ENCODE data around the gene FCRL6. TPM values are rescaled to one million over a fixed set of nuclear protein-coding genes. Genes with fewer than 3 reads are reported as not detected.

The FCRL6 gene
- total and polyA plus RNA-seq, 3 experiments from 2014 or later, result 1.5 to 129 (median 1.8) TPM

DNA sequence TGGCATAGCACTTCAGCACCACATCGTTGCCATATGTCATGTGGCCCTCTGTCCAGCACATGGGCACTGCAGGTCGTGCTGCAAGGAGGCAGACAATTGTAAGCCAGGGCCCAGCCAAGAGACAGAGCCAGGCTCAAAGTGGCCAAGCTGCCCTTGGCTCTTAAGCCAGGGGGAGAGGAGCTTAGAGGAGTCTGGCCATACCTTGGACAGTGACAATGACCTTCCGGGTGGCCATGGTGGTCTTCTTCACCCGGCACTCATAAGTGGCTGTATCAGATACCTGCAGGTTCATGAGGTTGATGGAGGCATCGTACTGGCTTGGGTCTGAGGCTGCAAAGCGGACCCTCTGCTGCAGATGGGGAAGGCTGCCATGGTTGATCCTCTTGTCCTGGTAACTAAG, 55.7 kb downstream of the FCRL6 start:
- Histone ChIP-seq H3K36me3 (ENCODE audit: insufficient read depth, low read length) (no peaks in the 10 kb centered on the region), H3K4me3 (ENCODE audit: low read length) (no peak overlapping the region), H3K27me3 (ENCODE audit: insufficient read depth, low read length, poor library complexity, severe bottlenecking) (no peaks in the 10 kb centered on the region), H3K4me1 (ENCODE audit: insufficient read depth, low read length) (peaks cover 13% of the 10 kb centered on the region), H3K9me3 (ENCODE audit: low read length) (no peaks in the 10 kb centered on the region), H3K27ac (ENCODE audit: low read depth, low read length) (no peak overlapping the region)
- POLR2A ChIA-PET, result interaction anchor here (0.7 kb wide), 1 partner anchor 77 kb away, joined by 4 read pairs; the partner anchor contains the start of gene DUSP23
- Mint-ChIP-seq H3K27me3 (no peaks in the 10 kb centered on the region), H3K36me3 (peaks cover 0 to 7% (median 0%) of the 10 kb centered on the region in 3 donors), H3K4me1 (peaks cover 18 to 37% (median 24%) of the 10 kb centered on the region in 3 donors), H3K4me3 (peak overlapping the region in 1 of 7 donors; percentile 41), H3K27ac (peak overlapping the region in 1 of 8 donors; percentile 15), H3K9me3 (no peaks in the 10 kb centered on the region)
- CTCF ChIA-PET, result interaction anchor here (1.2 kb wide), 1 partner anchor 33 kb away, joined by 3 read pairs; no protein-coding TSS in a partner anchor
- DNase-seq, result no peak

DNA sequence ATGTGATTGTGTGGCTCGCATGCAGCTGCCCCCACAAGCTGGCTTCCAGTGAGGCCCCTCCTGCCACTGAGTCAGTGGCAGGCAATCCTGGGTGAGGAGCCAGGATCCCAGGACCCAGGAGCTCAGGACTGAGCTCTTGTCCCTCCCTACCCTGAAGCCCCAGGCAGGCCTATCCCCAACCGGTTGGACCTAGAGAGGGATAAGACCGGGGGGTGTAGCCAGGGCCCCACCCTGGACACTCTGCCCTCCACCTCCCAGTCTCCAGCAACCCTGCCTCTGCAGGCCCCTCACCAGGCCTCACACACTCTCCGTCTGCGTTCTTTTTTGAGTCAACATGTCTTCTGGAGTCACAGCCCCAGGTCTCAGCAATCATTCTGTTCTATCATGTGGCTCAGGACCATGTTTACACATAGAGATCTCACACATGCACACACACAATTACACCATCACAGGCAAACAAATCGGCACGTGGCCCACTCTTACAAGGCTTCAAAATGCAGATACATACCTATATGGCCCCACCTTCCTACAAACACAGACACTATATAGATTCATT, 57.7 kb downstream of the FCRL6 start:
- CTCF ChIA-PET, result no interaction called here
- no peaks in the 10 kb centered on the region for H3K9me3 ChIP-seq (ENCODE audit: low read length)
- peaks cover 0 to 6% (median 0%) of the 10 kb centered on the region in 3 donors for H3K36me3 Mint-ChIP-seq
- H3K9me3 Mint-ChIP-seq, result no peaks in the 10 kb centered on the region
- POLR2A ChIA-PET, result no interaction called here
- no peak overlapping the region for H3K27ac ChIP-seq (ENCODE audit: low read depth, low read length)
- peak overlapping the region in 1 of 7 donors; percentile 25 for H3K4me3 Mint-ChIP-seq
- no peak for DNase-seq
- no peaks in the 10 kb centered on the region for H3K36me3 ChIP-seq (ENCODE audit: insufficient read depth, low read length)
- H3K4me3 ChIP-seq (ENCODE audit: low read length), result no peak overlapping the region
- peaks cover 11 to 28% (median 11%) of the 10 kb centered on the region in 3 donors for H3K4me1 Mint-ChIP-seq
- no peaks in the 10 kb centered on the region for H3K27me3 ChIP-seq (ENCODE audit: insufficient read depth, low read length, poor library complexity, severe bottlenecking)
- peaks cover 7% of the 10 kb centered on the region for H3K4me1 ChIP-seq (ENCODE audit: insufficient read depth, low read length)
- peaks cover 0 to 6% of the 10 kb centered on the region in 2 donors for H3K27me3 Mint-ChIP-seq
- peak overlapping the region in 1 of 8 donors; percentile 4 for H3K27ac Mint-ChIP-seq

DNA sequence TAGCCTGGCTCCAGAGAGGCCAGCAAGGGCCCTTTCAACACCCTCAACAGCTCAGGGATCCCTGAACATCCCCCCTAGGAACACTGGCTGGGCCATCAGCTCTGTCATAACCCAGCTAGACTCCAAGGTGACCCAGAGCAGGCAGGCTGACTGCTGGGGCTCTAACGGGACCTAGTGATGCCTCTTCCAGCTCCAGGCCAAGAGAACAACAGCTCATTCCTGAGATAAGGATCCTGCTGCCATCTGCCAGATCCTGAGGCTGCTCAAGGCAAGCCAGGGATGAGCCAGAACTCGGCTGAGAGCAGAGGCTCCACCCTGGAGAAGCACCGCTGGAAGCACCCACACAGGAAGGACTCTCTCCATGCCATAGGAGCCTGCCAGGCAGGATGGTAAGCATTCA, 58.3 kb downstream of the FCRL6 start:
- peaks cover under 1% of the 10 kb centered on the region for H3K4me1 ChIP-seq (ENCODE audit: insufficient read depth, low read length)

DNA sequence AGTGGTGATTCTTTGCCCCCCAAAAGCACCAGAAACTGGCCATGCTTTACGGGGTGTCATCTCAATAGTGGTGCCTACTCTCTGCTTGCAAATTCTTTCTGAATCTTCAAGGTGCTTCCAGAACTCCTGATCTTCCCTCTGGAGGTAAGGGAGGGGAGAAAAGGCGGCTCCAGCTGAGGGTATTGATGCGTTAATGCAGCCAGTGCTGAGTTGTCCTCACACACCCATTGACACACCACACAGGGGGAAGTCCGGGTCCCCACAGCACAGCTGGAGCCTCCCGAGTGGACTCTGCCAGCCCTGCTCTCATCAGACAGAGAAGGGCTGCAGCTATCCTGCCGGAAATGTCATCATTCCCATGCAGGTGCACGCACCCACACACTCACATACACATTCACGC, 59.1 kb downstream of the FCRL6 start:
- Histone ChIP-seq H3K36me3 (ENCODE audit: insufficient read depth, low read length) (no peaks in the 10 kb centered on the region), H3K4me1 (ENCODE audit: insufficient read depth, low read length) (peaks cover under 1% of the 10 kb centered on the region), H3K4me3 (ENCODE audit: low read length) (no peak overlapping the region), H3K27ac (ENCODE audit: low read depth, low read length) (no peak overlapping the region), H3K9me3 (ENCODE audit: low read length) (no peaks in the 10 kb centered on the region), H3K27me3 (ENCODE audit: insufficient read depth, low read length, poor library complexity, severe bottlenecking) (no peaks in the 10 kb centered on the region)
- ChIA-PET POLR2A (no interaction called here), CTCF (interaction anchor here (0.9 kb wide), 1 partner anchor 62 kb away, joined by 3 read pairs; no protein-coding TSS in a partner anchor)
- H3K27ac Mint-ChIP-seq, result no peak overlapping the region
- H3K9me3 Mint-ChIP-seq, result no peaks in the 10 kb centered on the region
- H3K4me3 Mint-ChIP-seq, result no peak overlapping the region
- peaks cover 0 to 6% of the 10 kb centered on the region in 2 donors for H3K27me3 Mint-ChIP-seq
- peaks cover 9 to 31% (median 15%) of the 10 kb centered on the region in 3 donors for H3K4me1 Mint-ChIP-seq
- no peak for DNase-seq
- H3K36me3 Mint-ChIP-seq, result peaks cover 0 to 3% (median 0%) of the 10 kb centered on the region in 3 donors

More for the DNA sequence above, 58.3 kb downstream of the FCRL6 start:
- no peak for DNase-seq
- Histone ChIP-seq H3K36me3 (ENCODE audit: insufficient read depth, low read length) (no peaks in the 10 kb centered on the region), H3K27me3 (ENCODE audit: insufficient read depth, low read length, poor library complexity, severe bottlenecking) (no peaks in the 10 kb centered on the region), H3K27ac (ENCODE audit: low read depth, low read length) (no peak overlapping the region), H3K4me3 (ENCODE audit: low read length) (no peak overlapping the region), H3K9me3 (ENCODE audit: low read length) (no peaks in the 10 kb centered on the region)
- Mint-ChIP-seq H3K4me3 (no peak overlapping the region), H3K9me3 (no peaks in the 10 kb centered on the region), H3K27ac (peak overlapping the region in 1 of 8 donors; percentile 44), H3K27me3 (peaks cover 0 to 6% of the 10 kb centered on the region in 2 donors), H3K36me3 (peaks cover 0 to 3% (median 0%) of the 10 kb centered on the region in 3 donors), H3K4me1 (peaks cover 6 to 24% (median 8%) of the 10 kb centered on the region in 3 donors)
- ChIA-PET CTCF (no interaction called here), POLR2A (no interaction called here)

DNA sequence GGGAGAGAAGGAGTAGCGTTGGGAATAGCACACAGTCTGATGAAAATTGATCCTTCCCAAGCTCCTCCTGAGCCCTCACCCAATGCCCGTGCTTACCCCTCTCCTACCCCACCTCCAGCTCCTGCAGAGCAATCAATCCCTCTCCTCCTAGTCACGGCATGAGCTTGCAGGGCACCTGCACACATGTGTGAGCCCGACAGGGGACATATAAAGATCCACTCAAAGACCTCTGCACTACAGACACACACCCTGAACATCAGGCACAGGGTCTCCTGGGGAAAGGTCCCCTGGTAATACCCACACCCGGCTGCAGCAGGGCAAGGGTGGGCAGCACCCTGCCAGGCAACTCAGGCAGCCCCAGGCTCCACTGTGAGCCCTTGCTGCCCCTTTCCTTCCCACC, 59.9 kb downstream of the FCRL6 start:
- no peaks in the 10 kb centered on the region for H3K9me3 ChIP-seq (ENCODE audit: low read length)
- no peak overlapping the region for H3K27ac Mint-ChIP-seq
- peaks cover 0 to 6% of the 10 kb centered on the region in 2 donors for H3K27me3 Mint-ChIP-seq
- ChIA-PET POLR2A (no interaction called here), CTCF (no interaction called here)
- peaks cover 8% of the 10 kb centered on the region for H3K4me1 ChIP-seq (ENCODE audit: insufficient read depth, low read length)
- no peak overlapping the region for H3K4me3 ChIP-seq (ENCODE audit: low read length)
- no peak for DNase-seq
- H3K4me1 Mint-ChIP-seq, result peaks cover 17 to 32% (median 18%) of the 10 kb centered on the region in 3 donors
- H3K36me3 ChIP-seq (ENCODE audit: insufficient read depth, low read length), result no peaks in the 10 kb centered on the region
- H3K36me3 Mint-ChIP-seq, result peaks cover 0 to 3% (median 0%) of the 10 kb centered on the region in 3 donors
- H3K9me3 Mint-ChIP-seq, result no peaks in the 10 kb centered on the region
- no peak overlapping the region for H3K4me3 Mint-ChIP-seq
- no peaks in the 10 kb centered on the region for H3K27me3 ChIP-seq (ENCODE audit: insufficient read depth, low read length, poor library complexity, severe bottlenecking)
- H3K27ac ChIP-seq (ENCODE audit: low read depth, low read length), result no peak overlapping the region

DNA sequence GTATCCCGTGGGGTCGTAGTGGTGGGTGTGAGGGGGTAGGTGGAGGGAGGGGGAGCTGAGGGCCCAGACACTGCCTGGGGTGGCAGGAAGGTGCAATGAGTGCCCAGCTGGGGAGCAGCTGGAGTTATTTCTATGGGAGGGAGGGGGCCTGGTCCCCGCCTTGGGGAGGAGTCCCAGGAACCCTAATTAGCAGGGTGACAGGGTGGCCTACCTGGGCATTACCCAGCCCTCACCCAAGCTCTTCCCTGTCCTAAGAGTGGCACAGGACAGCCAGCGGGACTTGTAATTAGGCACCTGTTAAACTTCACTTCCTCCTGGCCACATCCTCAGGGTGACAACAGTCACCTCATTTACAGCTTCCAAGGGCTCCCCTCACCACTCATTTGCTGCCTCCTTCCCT, 60.4 kb downstream of the FCRL6 start, which contains the start of gene VSIG8:
Gene VSIG8 (minus strand): TSS at position 101 of the 400 bp plus-strand sequence. CDS start 136 bp downstream, outside the sequence.
- ChIA-PET POLR2A (no interaction called here), CTCF (no interaction called here)

DNA sequence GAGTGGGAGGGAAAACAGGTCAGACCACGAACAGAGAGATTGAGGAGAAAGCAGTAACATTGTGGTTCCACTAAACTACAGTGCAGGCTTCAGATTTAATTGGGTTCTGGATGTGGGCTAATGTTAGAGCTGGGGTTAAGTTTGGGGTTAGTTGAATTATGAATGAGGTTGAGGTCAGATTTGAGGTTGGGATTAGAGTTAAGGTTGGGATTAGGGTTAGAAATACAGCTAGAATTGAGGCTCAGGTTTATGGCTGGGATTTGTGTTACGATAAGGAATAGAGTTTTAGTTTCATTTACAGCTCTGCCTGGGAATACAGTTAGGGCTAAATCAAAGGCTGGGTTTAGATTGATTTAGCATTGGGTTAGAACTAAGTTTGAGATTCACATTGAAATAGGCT, 62.1 kb downstream of the FCRL6 start:
- H3K27ac ChIP-seq (ENCODE audit: low read depth, low read length), result no peak overlapping the region
- DNase-seq, result no peak
- peaks cover 12% of the 10 kb centered on the region for H3K4me1 ChIP-seq (ENCODE audit: insufficient read depth, low read length)
- H3K36me3 Mint-ChIP-seq, result peaks cover 0 to 3% (median 0%) of the 10 kb centered on the region in 3 donors
- peak overlapping the region in 2 of 8 donors; percentile 8 to 72 for H3K27ac Mint-ChIP-seq
- H3K36me3 ChIP-seq (ENCODE audit: insufficient read depth, low read length), result no peaks in the 10 kb centered on the region
- CTCF ChIA-PET, result no interaction called here
- H3K9me3 Mint-ChIP-seq, result no peaks in the 10 kb centered on the region
- H3K9me3 ChIP-seq (ENCODE audit: low read length), result no peaks in the 10 kb centered on the region
- no peak overlapping the region for H3K4me3 Mint-ChIP-seq
- H3K4me1 Mint-ChIP-seq, result peaks cover 23 to 36% (median 34%) of the 10 kb centered on the region in 3 donors
- no peak overlapping the region for H3K4me3 ChIP-seq (ENCODE audit: low read length)
- POLR2A ChIA-PET, result no interaction called here
- H3K27me3 Mint-ChIP-seq, result peaks cover 0 to 6% of the 10 kb centered on the region in 2 donors
- no peaks in the 10 kb centered on the region for H3K27me3 ChIP-seq (ENCODE audit: insufficient read depth, low read length, poor library complexity, severe bottlenecking)

More for the DNA sequence above, 60.4 kb downstream of the FCRL6 start, which contains the start of gene VSIG8:
- no peaks in the 10 kb centered on the region for H3K9me3 Mint-ChIP-seq
- peaks cover 0 to 3% (median 0%) of the 10 kb centered on the region in 3 donors for H3K36me3 Mint-ChIP-seq
- DNase-seq, result no peak
- peak within 1 kb of the TSS in 1 of 8 donors; percentile 70 for H3K27ac Mint-ChIP-seq
- peaks cover 0 to 6% of the 10 kb centered on the region in 2 donors for H3K27me3 Mint-ChIP-seq
- no peak within 1 kb of the TSS for H3K4me3 Mint-ChIP-seq
- no peaks in the 10 kb centered on the region for H3K9me3 ChIP-seq (ENCODE audit: low read length)
- H3K36me3 ChIP-seq (ENCODE audit: insufficient read depth, low read length), result no peaks in the 10 kb centered on the region
- H3K4me3 ChIP-seq (ENCODE audit: low read length), result no peak within 1 kb of the TSS
- peaks cover 8% of the 10 kb centered on the region for H3K4me1 ChIP-seq (ENCODE audit: insufficient read depth, low read length)
- H3K27ac ChIP-seq (ENCODE audit: low read depth, low read length), result no peak within 1 kb of the TSS
- no peaks in the 10 kb centered on the region for H3K27me3 ChIP-seq (ENCODE audit: insufficient read depth, low read length, poor library complexity, severe bottlenecking)
- peaks cover 19 to 35% (median 22%) of the 10 kb centered on the region in 3 donors for H3K4me1 Mint-ChIP-seq
